ENCODE data around the gene PMEPA1.

PMEPA1 gene

DNA sequence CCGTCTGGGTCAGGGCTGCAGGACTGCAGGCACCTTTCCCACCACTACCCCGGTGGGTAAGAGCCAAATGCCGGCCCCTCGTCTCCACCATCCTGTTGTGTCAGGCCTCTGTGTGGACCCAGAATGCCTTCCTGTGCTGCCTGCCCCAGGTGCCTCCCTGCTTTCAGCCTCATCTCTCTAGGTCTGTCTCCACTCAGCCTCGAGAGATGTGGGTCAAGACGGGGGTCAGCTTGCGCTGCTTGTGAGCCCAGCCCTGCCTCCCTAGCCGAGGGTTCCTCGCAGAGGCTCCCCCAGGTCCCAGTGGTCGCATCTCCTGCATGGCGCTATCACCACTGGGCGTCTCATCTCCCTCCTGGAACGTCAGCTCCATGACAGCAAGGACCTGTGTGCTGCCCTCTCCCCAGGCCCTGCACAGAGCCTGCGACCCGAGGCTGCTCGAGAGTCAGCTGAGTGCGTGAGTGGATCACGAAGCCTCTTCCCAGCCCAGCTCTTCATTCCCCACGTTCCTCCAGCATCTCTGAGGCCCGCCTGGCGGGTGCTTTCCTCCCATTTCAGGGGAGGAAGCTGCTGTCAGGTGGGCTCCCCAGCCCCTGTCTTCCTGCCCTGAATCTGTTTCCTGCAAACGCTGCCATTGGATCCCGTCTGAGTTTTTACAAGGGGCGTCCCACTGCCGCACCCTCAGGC, 50.8 kb downstream of the PMEPA1 start:
- Histone ChIP-seq H3K79me2 (ENCODE audit: control insufficient read depth, low read length) (no peaks in the 10 kb centered on the region; the same call in 1 of the 2 replicates), H3K9me3 (ENCODE audit: control insufficient read depth, insufficient read depth, low read length) (no peaks in the 10 kb centered on the region), H3K9me2 (replicated peaks; ENCODE audit: control insufficient read depth, low read length) (no peaks in the 10 kb centered on the region), H3F3A (ENCODE audit: control insufficient read depth, insufficient read depth) (no peaks in the 10 kb centered on the region), H3K4me1 (ENCODE audit: control insufficient read depth, low read length) (peaks cover 34% of the 10 kb centered on the region), H3K4me3 (ENCODE audit: low read length) (no peak overlapping the region), H3K36me3 (ENCODE audit: control insufficient read depth, low read length) (peaks cover 8% of the 10 kb centered on the region), H4K20me1 (ENCODE audit: control insufficient read depth, insufficient read depth, low read depth, low read length) (no peaks in the 10 kb centered on the region), H3K27ac (ENCODE audit: low read depth, low read length) (peak overlapping the region; percentile 55; the same call in 1 of the 2 replicates), H3K4me2 (ENCODE audit: low read length) (peak overlapping the region; percentile 61), H3K27me3 (ENCODE audit: control insufficient read depth, low read length) (no peaks in the 10 kb centered on the region)
- TF ChIP-seq, protein P1, sequence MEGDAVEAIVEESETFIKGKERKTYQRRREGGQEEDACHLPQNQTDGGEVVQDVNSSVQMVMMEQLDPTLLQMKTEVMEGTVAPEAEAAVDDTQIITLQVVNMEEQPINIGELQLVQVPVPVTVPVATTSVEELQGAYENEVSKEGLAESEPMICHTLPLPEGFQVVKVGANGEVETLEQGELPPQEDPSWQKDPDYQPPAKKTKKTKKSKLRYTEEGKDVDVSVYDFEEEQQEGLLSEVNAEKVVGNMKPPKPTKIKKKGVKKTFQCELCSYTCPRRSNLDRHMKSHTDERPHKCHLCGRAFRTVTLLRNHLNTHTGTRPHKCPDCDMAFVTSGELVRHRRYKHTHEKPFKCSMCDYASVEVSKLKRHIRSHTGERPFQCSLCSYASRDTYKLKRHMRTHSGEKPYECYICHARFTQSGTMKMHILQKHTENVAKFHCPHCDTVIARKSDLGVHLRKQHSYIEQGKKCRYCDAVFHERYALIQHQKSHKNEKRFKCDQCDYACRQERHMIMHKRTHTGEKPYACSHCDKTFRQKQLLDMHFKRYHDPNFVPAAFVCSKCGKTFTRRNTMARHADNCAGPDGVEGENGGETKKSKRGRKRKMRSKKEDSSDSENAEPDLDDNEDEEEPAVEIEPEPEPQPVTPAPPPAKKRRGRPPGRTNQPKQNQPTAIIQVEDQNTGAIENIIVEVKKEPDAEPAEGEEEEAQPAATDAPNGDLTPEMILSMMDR (IDR thresholded peaks at IDR 0.05; ENCODE audit: low read depth, low read length, poor library complexity, severe bottlenecking) = no peak
- no peak for TF ChIP-seq EZH2phosphoT487 (IDR thresholded peaks at IDR 0.05; ENCODE audit: borderline replicate concordance, low read length)

DNA sequence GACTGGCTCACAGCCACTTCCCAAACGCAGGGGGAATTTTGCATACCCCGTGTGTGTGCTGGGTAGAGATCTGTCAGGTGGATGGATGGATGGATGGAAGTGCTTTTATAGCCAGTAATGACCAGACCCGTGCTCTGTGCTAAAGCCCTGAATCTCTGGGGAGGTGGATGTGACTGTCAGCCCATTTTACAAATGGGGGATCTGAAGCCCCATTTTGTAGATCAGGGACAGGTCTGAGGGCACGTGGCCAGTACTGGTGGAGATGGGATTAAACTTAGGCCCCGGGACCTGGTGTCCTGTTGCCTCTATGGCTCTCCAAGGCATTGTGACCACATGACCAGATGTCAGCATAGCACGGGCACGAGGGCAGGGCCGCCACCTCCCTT, 51.4 kb downstream of the PMEPA1 start:
- H3K36me3 ChIP-seq (ENCODE audit: control insufficient read depth, low read length) = peaks cover 8% of the 10 kb centered on the region
- no peak for TF ChIP-seq EZH2phosphoT487 (IDR thresholded peaks at IDR 0.05; ENCODE audit: borderline replicate concordance, low read length)
- TF ChIP-seq, protein P1 (IDR thresholded peaks at IDR 0.05; ENCODE audit: low read depth, low read length, poor library complexity, severe bottlenecking) = no peak
- H4K20me1 ChIP-seq (ENCODE audit: control insufficient read depth, insufficient read depth, low read depth, low read length) = no peaks in the 10 kb centered on the region
- H3K4me1 ChIP-seq (ENCODE audit: control insufficient read depth, low read length) = peaks cover 34% of the 10 kb centered on the region
- H3K27me3 ChIP-seq (ENCODE audit: control insufficient read depth, low read length) = no peaks in the 10 kb centered on the region
- peak overlapping the region; percentile 36 for H3K4me3 ChIP-seq (ENCODE audit: low read length)
- no peaks in the 10 kb centered on the region for H3K9me3 ChIP-seq (ENCODE audit: control insufficient read depth, insufficient read depth, low read length)
- H3K79me2 ChIP-seq (ENCODE audit: control insufficient read depth, low read length) = no peaks in the 10 kb centered on the region; the same call in 1 of the 2 replicates
- peak overlapping the region; percentile 55 for H3K27ac ChIP-seq (ENCODE audit: low read depth, low read length)
- H3K4me2 ChIP-seq (ENCODE audit: low read length) = peak overlapping the region; percentile 61
- no peaks in the 10 kb centered on the region for H3K9me2 ChIP-seq (replicated peaks; ENCODE audit: control insufficient read depth, low read length)
- H3F3A ChIP-seq (ENCODE audit: control insufficient read depth, insufficient read depth) = no peaks in the 10 kb centered on the region

DNA sequence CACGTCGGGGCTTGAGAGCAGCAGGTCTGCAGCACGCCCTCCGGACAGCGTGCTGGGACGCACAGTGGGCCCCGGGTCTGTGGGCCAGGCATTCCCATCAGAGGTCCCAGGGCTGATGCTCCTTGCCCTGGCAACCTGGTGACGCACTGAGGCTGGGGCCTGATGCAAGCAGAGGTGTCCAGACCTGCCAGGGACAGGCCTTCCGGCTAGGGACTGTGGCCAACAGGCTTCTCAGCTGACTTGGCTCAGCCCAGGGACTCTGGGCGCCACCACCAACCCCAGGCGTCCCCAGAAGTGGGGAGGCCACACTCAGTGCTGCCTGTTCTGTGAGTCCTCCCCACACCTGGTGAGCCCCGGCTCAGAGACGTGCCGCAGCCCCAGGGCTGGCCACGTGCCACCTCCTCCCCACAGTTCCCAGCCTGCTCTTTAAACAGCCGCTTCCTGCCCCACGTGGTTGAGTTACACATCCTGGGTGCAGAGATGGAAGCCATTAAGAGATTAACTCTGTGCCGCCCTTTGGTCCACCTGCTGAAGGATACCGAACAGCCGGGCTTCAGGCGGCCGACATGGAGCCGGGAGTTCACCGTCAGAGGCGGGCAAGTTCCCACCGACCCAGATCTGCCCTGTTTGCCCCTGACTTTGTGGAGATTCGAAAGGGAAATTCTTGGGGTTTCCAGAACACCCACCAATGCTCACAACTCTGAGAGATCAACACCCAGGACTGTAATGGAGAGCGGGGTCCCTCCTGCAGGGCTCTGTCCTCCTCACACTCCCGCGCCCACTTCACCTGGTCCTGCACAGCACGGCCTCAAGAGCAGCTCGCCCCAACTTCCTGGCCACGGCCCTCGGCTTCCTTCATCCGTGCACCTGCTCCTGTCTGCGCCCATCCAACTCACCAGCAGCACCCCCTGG, 52.0 kb downstream of the PMEPA1 start:
- Histone ChIP-seq H3K4me1 (ENCODE audit: control insufficient read depth, low read length) (peaks cover 34% of the 10 kb centered on the region), H3K79me2 (ENCODE audit: control insufficient read depth, low read length) (no peaks in the 10 kb centered on the region; the same call in 1 of the 2 replicates), H3K4me2 (ENCODE audit: low read length) (peak overlapping the region; percentile 61), H3K36me3 (ENCODE audit: control insufficient read depth, low read length) (peaks cover 8% of the 10 kb centered on the region), H3K9me3 (ENCODE audit: control insufficient read depth, insufficient read depth, low read length) (no peaks in the 10 kb centered on the region), H3K4me3 (ENCODE audit: low read length) (peak overlapping the region; percentile 36), H3K27ac (ENCODE audit: low read depth, low read length) (peak overlapping the region; percentile 55), H4K20me1 (ENCODE audit: control insufficient read depth, insufficient read depth, low read depth, low read length) (no peaks in the 10 kb centered on the region), H3K27me3 (ENCODE audit: control insufficient read depth, low read length) (no peaks in the 10 kb centered on the region), H3F3A (ENCODE audit: control insufficient read depth, insufficient read depth) (no peaks in the 10 kb centered on the region), H3K9me2 (replicated peaks; ENCODE audit: control insufficient read depth, low read length) (no peaks in the 10 kb centered on the region)
- no peak for TF ChIP-seq EZH2phosphoT487 (IDR thresholded peaks at IDR 0.05; ENCODE audit: borderline replicate concordance, low read length)
- TF ChIP-seq, protein P1 (IDR thresholded peaks at IDR 0.05; ENCODE audit: low read depth, low read length, poor library complexity, severe bottlenecking) = no peak
